GM12801 (cell line): ENCODE results near the gene GCN1.

Experiments
- TF ChIP-seq, protein P1 (sequence below): IDR thresholded peaks from one replicate; pipeline ENCODE4 v1.5.1; 2011; ENCODE audit warnings: control low read depth; ENCODE audit not compliant: insufficient read length; ENCODE audit errors: extremely low read depth

The GCN1 gene

DNA sequence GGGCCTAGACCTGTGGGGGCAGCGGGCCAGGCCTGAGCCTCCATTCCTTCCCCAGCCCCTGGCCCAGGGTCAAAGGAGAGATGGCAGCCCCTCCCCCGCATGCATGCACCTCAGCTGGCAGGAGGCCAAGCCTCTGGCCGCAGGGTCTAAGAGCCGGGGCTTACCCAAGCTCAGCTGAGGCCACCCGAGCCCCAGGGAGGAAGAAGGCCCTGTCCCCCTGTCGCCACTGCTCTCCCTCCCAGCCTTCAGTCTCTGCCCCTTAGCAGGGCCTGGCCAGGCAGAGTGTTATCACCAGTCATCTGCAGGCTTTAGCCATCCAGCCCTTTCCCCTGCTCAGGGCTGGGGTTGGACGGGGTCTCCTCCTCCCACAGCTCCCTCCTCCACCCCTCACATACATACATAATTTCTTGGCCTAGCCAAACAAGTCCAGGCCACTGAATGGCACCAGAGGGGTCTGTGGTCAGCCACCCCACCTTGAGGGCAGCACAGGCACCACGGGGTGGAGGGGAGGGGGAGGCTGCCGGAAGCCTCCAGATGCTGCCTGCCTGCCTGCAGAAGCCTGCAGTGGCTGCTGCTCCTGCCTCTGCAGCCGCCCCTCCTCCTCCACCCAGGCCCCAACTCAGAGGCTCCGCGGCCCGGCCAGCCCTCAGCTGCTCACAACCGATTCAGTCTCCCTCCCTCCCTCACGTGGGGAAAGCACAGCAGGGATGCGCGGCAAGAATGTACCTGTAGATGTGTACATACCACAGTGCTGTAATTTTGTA, 100.7 kb downstream of the GCN1 start:
- TF ChIP-seq, protein P1, sequence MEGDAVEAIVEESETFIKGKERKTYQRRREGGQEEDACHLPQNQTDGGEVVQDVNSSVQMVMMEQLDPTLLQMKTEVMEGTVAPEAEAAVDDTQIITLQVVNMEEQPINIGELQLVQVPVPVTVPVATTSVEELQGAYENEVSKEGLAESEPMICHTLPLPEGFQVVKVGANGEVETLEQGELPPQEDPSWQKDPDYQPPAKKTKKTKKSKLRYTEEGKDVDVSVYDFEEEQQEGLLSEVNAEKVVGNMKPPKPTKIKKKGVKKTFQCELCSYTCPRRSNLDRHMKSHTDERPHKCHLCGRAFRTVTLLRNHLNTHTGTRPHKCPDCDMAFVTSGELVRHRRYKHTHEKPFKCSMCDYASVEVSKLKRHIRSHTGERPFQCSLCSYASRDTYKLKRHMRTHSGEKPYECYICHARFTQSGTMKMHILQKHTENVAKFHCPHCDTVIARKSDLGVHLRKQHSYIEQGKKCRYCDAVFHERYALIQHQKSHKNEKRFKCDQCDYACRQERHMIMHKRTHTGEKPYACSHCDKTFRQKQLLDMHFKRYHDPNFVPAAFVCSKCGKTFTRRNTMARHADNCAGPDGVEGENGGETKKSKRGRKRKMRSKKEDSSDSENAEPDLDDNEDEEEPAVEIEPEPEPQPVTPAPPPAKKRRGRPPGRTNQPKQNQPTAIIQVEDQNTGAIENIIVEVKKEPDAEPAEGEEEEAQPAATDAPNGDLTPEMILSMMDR: no peak

- TF ChIP-seq, protein P1: no peak
Observed at GRCh38 chr12:120093336-120093591, 101.3 kb downstream of the GCN1 start.

GRCh38 chr12:120092551-120093335, 101.8 kb downstream of the GCN1 start:
- TF ChIP-seq, protein P1: no peak

- TF ChIP-seq, protein P1: no peak
Observed at GRCh38 chr12:120091371-120092090, 103.0 kb downstream of the GCN1 start.

- TF ChIP-seq, protein P1: no peak
Observed at GRCh38 chr12:120090626-120091295, 103.8 kb downstream of the GCN1 start.

DNA sequence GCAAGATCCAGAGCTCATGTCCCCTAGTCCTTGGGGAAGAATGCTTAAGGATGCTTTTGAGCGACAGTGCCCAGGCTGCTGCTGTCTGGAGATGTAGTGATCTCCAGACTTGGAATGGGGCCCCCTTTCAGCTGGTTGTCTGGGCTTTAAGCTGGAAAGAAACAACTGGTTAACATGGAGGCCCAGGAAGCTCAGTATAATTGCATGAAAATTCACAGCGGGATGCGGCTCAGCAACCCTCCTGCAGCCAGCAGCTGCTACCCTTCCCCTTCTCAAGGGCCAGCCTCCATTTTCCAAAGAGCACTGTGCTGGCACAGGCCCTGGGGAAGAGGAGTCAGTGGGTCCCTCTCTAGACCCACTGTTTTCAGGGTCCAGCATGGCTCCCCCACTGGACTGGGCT, 104.3 kb downstream of the GCN1 start:
- TF ChIP-seq, protein P1: no peak

DNA sequence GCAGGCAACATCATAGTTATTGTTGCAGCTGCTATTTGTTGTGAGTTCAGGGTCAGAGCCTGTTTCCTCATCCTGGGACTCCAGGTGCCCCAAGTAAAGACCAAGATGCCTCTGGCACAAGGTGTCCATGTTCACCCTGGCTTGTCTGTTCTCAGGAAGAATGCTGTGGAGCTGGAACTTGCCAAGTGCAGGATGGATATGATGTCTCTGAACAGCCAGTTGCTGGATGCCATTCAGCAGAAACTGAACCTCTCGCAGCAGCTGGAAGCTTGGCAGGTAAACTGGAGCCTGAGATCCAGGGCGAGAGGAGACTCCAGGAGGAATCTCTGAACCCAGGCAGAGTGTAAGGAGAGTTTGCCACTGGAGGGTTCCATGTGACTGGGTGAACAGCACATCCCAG, 104.7 kb downstream of the GCN1 start:
- TF ChIP-seq, protein P1: no peak
